IMR-90 (cell line): ENCODE data around the gene HSD17B4. TPM values are rescaled to one million over a fixed set of nuclear protein-coding genes. Genes with fewer than 3 reads are reported as not detected.

Source experiments
- ATAC-seq: fragments of 200-7000 bp; cut with Tn5 transposase; 2 replicates; pipeline ENCODE4 v1.9.1; 2020; ENCODE audit warnings: low read depth, mild to moderate bottlenecking, moderate library complexity
- BruUV-seq: library from RNA; stranded (reverse); fragments of 400-500 nt; replicated peaks from 2 replicates; lab custom pipeline; 2021; lab: Mats Ljungman, UMichigan
- CTCF ChIA-PET: fragments of 300-600 bp; formaldehyde crosslinking; extraction: SDS; loops from one replicate; lab custom pipeline; 2021; ENCODE audit warnings: antibody characterized with exemption; lab: Yijun Ruan, JAX
- POLR2A ChIA-PET: fragments of 300-600 bp; sonication (Branson Sonifier 250); formaldehyde crosslinking; loops from one replicate; lab custom pipeline; 2022; ENCODE audit warnings: antibody characterized with exemption; ENCODE audit not compliant: unreplicated experiment; lab: Charles Lee
- DNase-seq: peaks from one replicate; pipeline ENCODE4 v3.0.0; 2013
- H2AFZ ChIP-seq: replicated peaks from 2 replicates; pipeline ENCODE3; 2013; ENCODE audit warnings: low read length, mild to moderate bottlenecking; ENCODE audit not compliant: poor library complexity
- H2AK5ac ChIP-seq: 2 replicates; pipeline ENCODE4 v1.6.1; 2013; ENCODE audit warnings: low read depth, low read length, inconsistent platforms
- H2AK9ac ChIP-seq: replicated peaks from 2 replicates; pipeline ENCODE3; 2013; ENCODE audit warnings: mild to moderate bottlenecking, low read depth, low read length, moderate library complexity; ENCODE audit not compliant: poor library complexity
- H2BK120ac ChIP-seq: 2 replicates; pipeline ENCODE4 v1.6.1; 2013; ENCODE audit warnings: low read depth, low read length, inconsistent platforms
- H2BK15ac ChIP-seq: 3 replicates; pipeline ENCODE4 v1.6.1; 2013; ENCODE audit warnings: low read depth, low read length, inconsistent platforms
- H2BK20ac ChIP-seq: 2 replicates; pipeline ENCODE4 v1.6.1; 2013; ENCODE audit warnings: low read depth, mild to moderate bottlenecking, inconsistent platforms, low read length, moderate library complexity
- H2BK5ac ChIP-seq: 2 replicates; pipeline ENCODE4 v1.6.1; 2013; ENCODE audit warnings: mild to moderate bottlenecking, low read depth, low read length, inconsistent platforms; ENCODE audit not compliant: poor library complexity, severe bottlenecking
- H3K14ac ChIP-seq: replicated peaks from 2 replicates; pipeline ENCODE4 v1.6.1; 2013; ENCODE audit warnings: low read depth, low read length, inconsistent platforms
- H3K18ac ChIP-seq: 2 replicates; pipeline ENCODE4 v1.6.1; 2013; ENCODE audit warnings: low read depth, low read length, control low read depth
- H3K23ac ChIP-seq: 2 replicates; pipeline ENCODE4 v1.6.1; 2013; ENCODE audit warnings: low read depth, low read length, inconsistent platforms
- H3K27ac ChIP-seq: 2 replicates; pipeline ENCODE4 v1.5.1; 2013; ENCODE audit warnings: mild to moderate bottlenecking, control low read depth, low read length; ENCODE audit not compliant: insufficient read depth
- H3K27me3 ChIP-seq: 2 replicates; pipeline ENCODE4 v1.6.1; 2013; ENCODE audit warnings: low read length; ENCODE audit not compliant: control insufficient read depth, insufficient read depth
- H3K36me3 ChIP-seq: 2 replicates; pipeline ENCODE4 v1.6.1; 2013; ENCODE audit warnings: low read length, mixed read lengths; ENCODE audit not compliant: control insufficient read depth, insufficient read depth
- H3K4ac ChIP-seq: 2 replicates; pipeline ENCODE4 v1.6.1; 2013; ENCODE audit warnings: low read depth, low read length, inconsistent platforms
- H3K4me1 ChIP-seq: 2 replicates; pipeline ENCODE4 v1.6.1; 2013; ENCODE audit warnings: low read length, mixed read lengths; ENCODE audit not compliant: control insufficient read depth, insufficient read depth
- H3K4me2 ChIP-seq: 2 replicates; pipeline ENCODE4 v1.6.1; 2013; ENCODE audit warnings: low read depth, mild to moderate bottlenecking, control low read depth, low read length, moderate library complexity
- H3K4me3 ChIP-seq: 2 replicates; pipeline ENCODE4 v1.5.1; 2013; ENCODE audit warnings: low read depth, mild to moderate bottlenecking, control low read depth, low read length, moderate library complexity; ENCODE audit not compliant: insufficient read depth
- H3K56ac ChIP-seq: 2 replicates; pipeline ENCODE4 v1.6.1; 2013; ENCODE audit warnings: low read length, inconsistent platforms; ENCODE audit not compliant: insufficient read depth; ENCODE audit errors: extremely low read depth
- H3K79me1 ChIP-seq, 2 experiments: 2 replicates each; pipeline ENCODE4 v1.6.1; 2013; ENCODE audit warnings: low read length in 2 of 2, inconsistent platforms in 1 of 2, low read depth in 1 of 2
- H3K9ac ChIP-seq: 2 replicates; pipeline ENCODE4 v1.6.1; 2013; ENCODE audit warnings: low read depth, low read length, control low read depth
- H3K9me1 ChIP-seq: 2 replicates; pipeline ENCODE4 v1.6.1; 2013; ENCODE audit warnings: low read length, inconsistent platforms; ENCODE audit not compliant: insufficient read depth
- H3K9me3 ChIP-seq: 2 replicates; pipeline ENCODE4 v1.6.1; 2013; ENCODE audit warnings: low read length; ENCODE audit not compliant: control insufficient read depth, insufficient read depth
- H4K20me1 ChIP-seq: 2 replicates; pipeline ENCODE4 v1.6.1; 2013; ENCODE audit warnings: low read length, inconsistent platforms; ENCODE audit not compliant: insufficient read depth
- H4K5ac ChIP-seq: 2 replicates; pipeline ENCODE4 v1.6.1; 2013; ENCODE audit warnings: mild to moderate bottlenecking, low read depth, low read length, control low read depth
- H4K8ac ChIP-seq, 2 experiments: 2 replicates each; pipeline ENCODE4 v1.6.1; 2013; ENCODE audit warnings: low read depth in 2 of 2, low read length in 2 of 2, control low read depth in 1 of 2, inconsistent platforms in 1 of 2
- H4K91ac ChIP-seq: 2 replicates; pipeline ENCODE4 v1.6.1; 2013; ENCODE audit warnings: low read depth, low read length, inconsistent platforms; ENCODE audit not compliant: insufficient read depth
- BHLHE40 ChIP-seq: fragments of 150-350 bp; IDR thresholded peaks from 2 replicates; pipeline ENCODE4 v1.6.1; 2016; ENCODE audit warnings: mild to moderate bottlenecking, low read depth, low read length
- CEBPB ChIP-seq: IDR thresholded peaks from 2 replicates; pipeline ENCODE4 v1.6.1; 2012; ENCODE audit warnings: low read depth, low read length, improper control_type of control experiment
- CHD1 ChIP-seq: IDR thresholded peaks from 2 replicates; pipeline ENCODE4 v1.6.1; 2012; ENCODE audit warnings: low read depth, low read length, improper control_type of control experiment
- FOS ChIP-seq: fragments of 150-350 bp; IDR thresholded peaks from 2 replicates; pipeline ENCODE4 v1.6.1; 2016; ENCODE audit warnings: low read depth, low read length
- MAFK ChIP-seq: IDR thresholded peaks from 2 replicates; pipeline ENCODE4 v1.6.1; 2012; ENCODE audit warnings: low read depth, low read length, improper control_type of control experiment
- MXI1 ChIP-seq: IDR thresholded peaks from 2 replicates; pipeline ENCODE4 v1.6.1; 2012; ENCODE audit warnings: low read depth, mild to moderate bottlenecking, low read length, moderate library complexity, borderline replicate concordance
- NFE2L2 ChIP-seq: fragments of 150-350 bp; IDR thresholded peaks from 2 replicates; pipeline ENCODE4 v1.6.1; 2016; ENCODE audit warnings: low read depth, mild to moderate bottlenecking, low read length
- POLR2A ChIP-seq: IDR thresholded peaks from 2 replicates; pipeline ENCODE4 v1.6.1; 2012; ENCODE audit warnings: mild to moderate bottlenecking, low read depth, low read length
- RAD21 ChIP-seq: IDR thresholded peaks from 2 replicates; pipeline ENCODE4 v1.6.1; 2012; ENCODE audit warnings: low read length, improper control_type of control experiment
- RCOR1 ChIP-seq: IDR thresholded peaks from 2 replicates; pipeline ENCODE4 v1.6.1; 2012; ENCODE audit warnings: mild to moderate bottlenecking, low read length, improper control_type of control experiment; ENCODE audit not compliant: insufficient replicate concordance
- RFX5 ChIP-seq: IDR thresholded peaks from 2 replicates; pipeline ENCODE4 v1.8.0; 2012; ENCODE audit warnings: low read depth, mild to moderate bottlenecking, low read length, moderate library complexity
- SMC3 ChIP-seq: fragments of 150-350 bp; IDR thresholded peaks from 2 replicates; pipeline ENCODE4 v1.6.1; 2016; ENCODE audit warnings: low read depth, mild to moderate bottlenecking, antibody characterized with exemption, low read length, moderate library complexity
- WGBS, 2 experiments: methylation state at CpG; one replicate each; pipeline versions ENCODE4 v1.1.5 to v1.1.7; 2013; ENCODE audit warnings: missing lambda C conversion rate in 2 of 2; ENCODE audit not compliant: insufficient read length in 1 of 2; ENCODE audit errors: extremely low coverage in 2 of 2; 5-methylcytosine and 5-hydroxymethylcytosine counted together
- dilution Hi-C: fragments of 300-500 bp; cut with HindIII; formaldehyde crosslinking; loops from one replicate; pipeline ENCODE4 v1.14.3; 2018; ENCODE audit warnings: low sequenced_read_pairs; ENCODE audit not compliant: unreplicated experiment
- in situ Hi-C: fragments of 300-500 bp; cut with MboI; formaldehyde crosslinking; loops from 3 replicates; pipeline ENCODE4 v1.14.3; 2019; ENCODE audit warnings: low sequenced_read_pairs, inconsistent platforms, mixed read lengths
- intact Hi-C: fragments of 100-400 bp; cut with micrococcal nuclease; formaldehyde crosslinking; loops from 2 replicates; pipeline ENCODE4 v1.10.0; 2022
- polyA plus RNA-seq, 3 experiments: library from polyadenylated mRNA; depleted of rRNA; stranded (reverse); fragments of >200 nt; gene quantifications; 2 replicates each; pipeline ENCODE4 v1.2.3, GENCODE V29; 2012; ENCODE audit warnings: low replicate concordance in 1 of 3
- total RNA-seq: library from RNA; depleted of rRNA; stranded (reverse); fragments of >200 nt; gene quantifications from 2 replicates; pipeline ENCODE4 v1.2.3, GENCODE V29; 2012
- TF ChIP-seq, protein P1 (sequence below): conservative IDR thresholded peaks from 2 replicates; pipeline ENCODE4 v1.5.1; 2012; ENCODE audit warnings: mild to moderate bottlenecking, low read depth, low read length, improper control_type of control experiment
- TF ChIP-seq, protein P2 (sequence below): fragments of 150-350 bp; IDR thresholded peaks from 2 replicates; pipeline ENCODE4 v1.6.1; 2017; ENCODE audit warnings: mild to moderate bottlenecking, antibody characterized with exemption, low read length, low read depth
- TF ChIP-seq, protein P3 (sequence below): fragments of 150-350 bp; IDR thresholded peaks from 2 replicates; pipeline ENCODE4 v1.6.1; 2016; ENCODE audit warnings: low read depth, mild to moderate bottlenecking, low read length, moderate library complexity, borderline replicate concordance

Gene HSD17B4
- total and polyA plus RNA-seq, 2 of the 4 experiments (the other 2 are of a cell fraction): 95.1 to 154 TPM

DNA sequence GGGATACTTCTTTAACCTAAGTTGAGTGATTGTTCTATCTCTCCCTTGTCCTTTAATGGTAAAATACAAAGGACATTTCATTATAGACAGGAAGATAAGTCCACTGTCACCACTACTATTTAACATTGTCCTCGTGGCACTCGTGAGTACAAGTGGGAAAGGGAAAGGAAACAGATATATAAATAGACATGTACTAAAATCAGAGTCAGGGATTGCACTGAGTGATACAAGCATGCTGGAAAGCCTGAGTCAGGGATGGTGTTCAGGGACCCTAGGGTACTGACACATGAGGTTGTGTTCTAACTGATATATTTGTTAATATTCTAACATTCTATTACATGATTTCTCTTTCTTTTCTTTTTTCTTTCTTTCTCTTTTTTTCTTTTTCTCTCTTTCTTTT is 102.3 kb downstream of the HSD17B4 start:
- ChIA-PET POLR2A (no interaction called here), CTCF (no interaction called here)
- Histone ChIP-seq H3K9me3 (no peaks in the 10 kb centered on the region), H2BK5ac (no peak overlapping the region), H3K4ac (no peak overlapping the region), H3K36me3 (no peaks in the 10 kb centered on the region), H2AFZ (no peak overlapping the region), H3K4me2 (no peak overlapping the region), H2BK20ac (no peak overlapping the region), H4K91ac (no peak overlapping the region), H3K27ac (no peak overlapping the region), H3K9ac (no peak overlapping the region), H3K27me3 (no peaks in the 10 kb centered on the region), H3K18ac (no peak overlapping the region), H2BK15ac (no peak overlapping the region), H3K9me1 (no peaks in the 10 kb centered on the region), H2BK120ac (no peak overlapping the region), H4K20me1 (no peaks in the 10 kb centered on the region), H2AK9ac (no peak overlapping the region), H2AK5ac (no peak overlapping the region), H4K5ac (no peak overlapping the region), H3K79me1 (no peaks in the 10 kb centered on the region), H3K23ac (no peak overlapping the region), H3K56ac (no peak overlapping the region), H3K4me1 (no peaks in the 10 kb centered on the region), H3K14ac (no peak overlapping the region), H3K4me3 (no peak overlapping the region), H4K8ac (no peak overlapping the region)
- DNase-seq (no peak), ATAC-seq (no peak)
- in situ Hi-C loops: no loop called here
- TF ChIP-seq, protein P1, sequence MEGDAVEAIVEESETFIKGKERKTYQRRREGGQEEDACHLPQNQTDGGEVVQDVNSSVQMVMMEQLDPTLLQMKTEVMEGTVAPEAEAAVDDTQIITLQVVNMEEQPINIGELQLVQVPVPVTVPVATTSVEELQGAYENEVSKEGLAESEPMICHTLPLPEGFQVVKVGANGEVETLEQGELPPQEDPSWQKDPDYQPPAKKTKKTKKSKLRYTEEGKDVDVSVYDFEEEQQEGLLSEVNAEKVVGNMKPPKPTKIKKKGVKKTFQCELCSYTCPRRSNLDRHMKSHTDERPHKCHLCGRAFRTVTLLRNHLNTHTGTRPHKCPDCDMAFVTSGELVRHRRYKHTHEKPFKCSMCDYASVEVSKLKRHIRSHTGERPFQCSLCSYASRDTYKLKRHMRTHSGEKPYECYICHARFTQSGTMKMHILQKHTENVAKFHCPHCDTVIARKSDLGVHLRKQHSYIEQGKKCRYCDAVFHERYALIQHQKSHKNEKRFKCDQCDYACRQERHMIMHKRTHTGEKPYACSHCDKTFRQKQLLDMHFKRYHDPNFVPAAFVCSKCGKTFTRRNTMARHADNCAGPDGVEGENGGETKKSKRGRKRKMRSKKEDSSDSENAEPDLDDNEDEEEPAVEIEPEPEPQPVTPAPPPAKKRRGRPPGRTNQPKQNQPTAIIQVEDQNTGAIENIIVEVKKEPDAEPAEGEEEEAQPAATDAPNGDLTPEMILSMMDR: no peak
- TF ChIP-seq RAD21: no peak
- TF ChIP-seq FOS: no peak
- TF ChIP-seq BHLHE40: no peak
- no peak for TF ChIP-seq MAFK
- no peak for TF ChIP-seq POLR2A
- TF ChIP-seq RFX5: no peak
- TF ChIP-seq, protein P2, sequence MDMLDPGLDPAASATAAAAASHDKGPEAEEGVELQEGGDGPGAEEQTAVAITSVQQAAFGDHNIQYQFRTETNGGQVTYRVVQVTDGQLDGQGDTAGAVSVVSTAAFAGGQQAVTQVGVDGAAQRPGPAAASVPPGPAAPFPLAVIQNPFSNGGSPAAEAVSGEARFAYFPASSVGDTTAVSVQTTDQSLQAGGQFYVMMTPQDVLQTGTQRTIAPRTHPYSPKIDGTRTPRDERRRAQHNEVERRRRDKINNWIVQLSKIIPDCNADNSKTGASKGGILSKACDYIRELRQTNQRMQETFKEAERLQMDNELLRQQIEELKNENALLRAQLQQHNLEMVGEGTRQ: no peak
- TF ChIP-seq CHD1: no peak
- no peak for TF ChIP-seq SMC3
- no peak for TF ChIP-seq MXI1
- no peak for TF ChIP-seq RCOR1
- no peak for TF ChIP-seq CEBPB
- TF ChIP-seq NFE2L2: no peak
- TF ChIP-seq, protein P3, sequence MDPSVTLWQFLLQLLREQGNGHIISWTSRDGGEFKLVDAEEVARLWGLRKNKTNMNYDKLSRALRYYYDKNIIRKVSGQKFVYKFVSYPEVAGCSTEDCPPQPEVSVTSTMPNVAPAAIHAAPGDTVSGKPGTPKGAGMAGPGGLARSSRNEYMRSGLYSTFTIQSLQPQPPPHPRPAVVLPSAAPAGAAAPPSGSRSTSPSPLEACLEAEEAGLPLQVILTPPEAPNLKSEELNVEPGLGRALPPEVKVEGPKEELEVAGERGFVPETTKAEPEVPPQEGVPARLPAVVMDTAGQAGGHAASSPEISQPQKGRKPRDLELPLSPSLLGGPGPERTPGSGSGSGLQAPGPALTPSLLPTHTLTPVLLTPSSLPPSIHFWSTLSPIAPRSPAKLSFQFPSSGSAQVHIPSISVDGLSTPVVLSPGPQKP: no peak
- no CpG with 5 or more reads among the region's 2 CpGs for WGBS, 2 experiments
- dilution Hi-C loops: no loop called here
- no TSS peak for BruUV-seq
- intact Hi-C loops: no loop called here
